Suppressor macrophage (primary cell): ENCODE results near the gene CYP4B1.

ENCODE experiments used
- DNase-seq, 4 experiments: peaks; one replicate each; pipeline ENCODE4 v3.0.0-alpha.2; 2020 to 2022

Gene CYP4B1

DNA sequence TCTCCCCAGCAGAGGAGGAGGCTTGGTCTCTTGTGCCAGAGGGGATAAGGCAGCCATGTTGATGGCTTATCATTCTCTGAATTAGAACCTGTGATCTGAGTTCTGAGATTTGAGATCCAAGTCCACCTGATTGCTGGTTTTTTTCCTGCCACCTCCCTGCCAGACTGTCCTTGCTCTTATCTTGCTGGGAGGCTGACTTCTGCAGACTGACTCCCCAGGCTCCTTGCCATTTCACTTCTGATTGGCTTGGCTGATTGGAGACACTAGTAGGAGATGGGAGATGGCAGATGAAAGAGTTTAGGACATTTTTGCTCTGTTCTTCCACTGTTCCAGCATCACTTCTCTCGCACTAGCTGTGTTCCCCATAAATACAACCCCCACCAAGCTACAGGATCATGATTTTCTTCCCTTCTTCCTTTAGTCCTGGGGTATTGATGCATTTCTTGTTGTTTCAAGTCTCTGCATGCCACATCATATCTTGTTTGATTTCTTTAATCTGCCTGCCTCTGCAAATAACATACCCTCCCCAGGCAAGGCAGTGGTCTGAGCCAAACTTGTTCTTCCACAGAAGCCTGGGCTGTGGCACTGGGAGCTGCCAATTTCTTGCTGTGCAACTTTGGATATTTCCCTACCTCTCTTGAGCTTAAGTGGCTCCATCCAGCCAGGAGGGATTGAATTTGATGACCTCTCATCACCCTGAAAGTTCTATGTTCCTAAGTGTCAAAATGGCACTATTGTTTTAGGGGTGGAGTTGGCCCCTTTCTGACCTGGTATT, 963 bp upstream of the CYP4B1 start:
- no peak for DNase-seq

DNA sequence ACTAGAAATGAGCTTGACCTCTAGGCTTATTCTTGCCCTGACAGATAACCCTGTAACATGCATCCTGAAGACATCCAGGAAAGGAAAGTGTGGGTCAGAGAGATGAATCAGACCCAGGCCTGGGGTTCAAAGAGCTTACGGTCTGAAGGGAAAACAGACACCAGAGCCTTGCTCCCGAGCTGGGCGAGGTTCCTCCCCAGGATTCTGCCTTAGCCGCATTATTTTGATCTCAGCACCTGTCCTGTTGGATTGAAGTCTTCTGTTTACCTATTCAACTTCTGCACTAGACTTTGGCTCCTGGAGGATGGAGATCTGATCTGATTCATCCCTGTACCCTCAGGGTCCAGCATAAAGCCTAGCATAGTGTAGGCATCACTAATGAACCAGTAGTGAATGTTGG, 1.9 kb downstream of the CYP4B1 start:
- DNase-seq, result no peak

DNA sequence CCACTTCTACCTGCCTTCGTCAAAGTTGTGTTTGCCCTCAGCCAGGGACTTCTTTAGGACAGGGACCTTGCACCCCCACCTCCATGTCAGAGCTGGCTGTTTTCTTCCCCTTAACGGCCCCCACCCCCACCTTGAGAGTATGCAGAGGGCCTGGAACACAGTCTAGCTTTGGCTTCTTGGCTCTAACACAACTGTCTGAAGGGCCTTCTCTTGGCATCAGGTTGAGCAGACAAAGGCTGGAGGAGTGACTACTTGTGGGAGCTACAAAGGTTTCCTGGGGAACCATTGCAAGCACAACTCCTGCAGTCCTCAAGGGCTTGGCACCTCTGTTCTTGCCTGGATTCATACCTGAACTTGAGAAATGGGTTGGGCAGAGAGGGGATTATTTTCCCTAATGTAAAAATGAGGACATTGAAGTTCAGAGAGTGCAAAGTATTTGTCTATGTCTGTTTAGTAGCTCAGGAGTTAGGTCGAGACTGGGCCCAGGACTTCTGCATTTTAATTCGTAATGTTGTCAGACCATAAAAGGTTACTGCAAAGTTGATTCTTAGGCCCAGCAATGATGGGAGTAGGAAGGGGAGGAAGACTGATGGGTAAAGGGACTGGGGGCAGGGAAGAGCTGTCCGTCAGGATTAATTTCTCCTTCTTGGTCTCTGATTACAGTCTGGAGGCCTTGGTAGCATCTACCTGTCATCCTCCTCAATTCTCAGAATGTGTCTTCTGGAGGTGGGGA, 2.6 kb downstream of the CYP4B1 start:
- DNase-seq, result no peak

DNA sequence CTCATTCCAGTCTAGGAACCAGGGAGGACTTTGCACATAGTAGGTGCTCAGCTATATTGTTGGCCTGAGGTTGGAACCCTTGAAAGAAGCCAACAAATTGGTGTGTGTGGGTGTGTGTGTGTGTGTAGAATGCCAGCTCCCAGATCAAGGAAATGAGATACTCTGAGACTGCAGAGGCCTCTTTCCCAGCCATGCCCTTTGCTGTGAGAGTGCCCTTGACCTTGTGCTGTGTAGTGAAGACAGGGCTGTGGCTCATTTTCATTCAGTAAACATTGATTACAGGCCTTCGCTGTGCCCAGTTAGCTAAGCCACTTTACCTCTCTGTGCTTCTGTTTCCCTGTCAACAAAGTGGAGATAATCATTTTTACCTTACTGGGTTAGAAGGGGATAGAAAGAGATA, 3.2 kb downstream of the CYP4B1 start:
- DNase-seq, result no peak

DNA sequence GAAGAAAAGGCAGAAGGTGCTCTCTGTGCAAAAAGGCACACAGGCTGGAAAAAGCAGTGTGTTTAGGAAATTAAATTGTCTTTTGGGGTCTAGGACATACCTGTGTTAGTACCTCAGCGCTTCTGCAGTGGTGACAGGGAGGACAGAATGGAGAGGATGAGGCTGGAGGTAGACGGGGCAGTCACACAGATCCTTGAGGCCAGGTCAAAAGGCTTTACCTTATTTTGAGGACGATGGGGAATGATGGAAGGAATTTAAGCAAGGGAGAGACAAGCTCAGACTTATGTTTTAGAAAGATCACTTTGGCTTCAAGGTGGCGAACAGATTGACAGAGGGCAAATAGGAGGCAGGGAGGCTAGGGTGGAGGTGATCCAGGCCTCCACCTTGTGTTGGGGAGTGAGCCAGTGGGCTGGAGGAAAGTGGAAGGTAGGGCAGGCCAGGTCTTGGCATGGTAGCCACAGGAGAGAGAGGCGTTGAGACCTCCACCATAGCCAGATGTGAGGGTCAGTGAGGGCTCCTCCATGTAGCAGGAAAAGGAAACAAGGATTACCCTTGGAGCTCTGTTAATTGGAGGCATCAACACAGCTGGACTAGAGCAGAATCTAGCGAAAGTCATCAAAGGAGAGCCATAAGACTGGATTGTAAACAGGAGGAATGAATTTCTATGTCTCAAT, 4.2 kb downstream of the CYP4B1 start:
- no peak for DNase-seq

DNA sequence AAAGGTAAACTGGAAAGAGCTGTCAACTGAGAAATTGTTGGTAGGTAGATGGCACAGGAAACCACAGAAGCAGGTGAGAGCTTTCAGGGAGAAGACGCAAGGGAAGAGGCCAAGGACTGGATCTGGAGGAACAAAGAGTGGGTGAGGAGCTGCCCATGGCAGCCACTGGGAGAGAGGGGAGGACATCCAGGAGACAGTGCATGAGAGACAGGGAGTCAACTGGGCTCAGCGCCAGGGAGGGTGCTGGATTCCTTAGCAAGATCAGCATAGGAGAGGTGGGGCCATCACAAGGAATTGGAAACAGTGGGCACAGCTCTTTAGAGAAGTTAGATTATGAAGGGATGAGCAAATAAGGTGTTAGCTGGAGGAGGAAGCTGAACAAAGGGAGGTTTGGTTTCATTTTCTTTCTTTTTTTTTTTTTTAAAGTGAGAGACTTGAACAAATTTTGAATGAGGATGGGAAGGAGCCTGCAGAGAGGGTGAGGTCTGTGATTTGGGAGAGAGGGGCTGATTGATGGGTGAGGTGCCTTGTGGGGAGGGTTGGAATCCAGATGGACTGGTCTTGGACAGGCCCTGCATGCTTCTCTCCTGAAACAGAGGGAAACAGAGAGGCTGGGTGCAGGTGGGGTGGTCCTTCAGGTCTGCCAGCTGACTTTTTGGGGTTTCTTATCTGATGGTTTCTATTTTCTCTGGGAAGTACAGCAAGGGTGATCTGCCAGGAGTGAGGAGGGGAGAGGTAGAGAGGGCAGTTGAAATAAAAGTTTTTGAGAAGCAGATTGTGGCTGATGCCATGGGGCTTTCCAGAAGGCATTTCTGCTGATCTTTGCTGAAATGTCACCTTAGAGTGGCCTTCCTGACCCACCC, 5.4 kb downstream of the CYP4B1 start:
- no peak for DNase-seq

DNA sequence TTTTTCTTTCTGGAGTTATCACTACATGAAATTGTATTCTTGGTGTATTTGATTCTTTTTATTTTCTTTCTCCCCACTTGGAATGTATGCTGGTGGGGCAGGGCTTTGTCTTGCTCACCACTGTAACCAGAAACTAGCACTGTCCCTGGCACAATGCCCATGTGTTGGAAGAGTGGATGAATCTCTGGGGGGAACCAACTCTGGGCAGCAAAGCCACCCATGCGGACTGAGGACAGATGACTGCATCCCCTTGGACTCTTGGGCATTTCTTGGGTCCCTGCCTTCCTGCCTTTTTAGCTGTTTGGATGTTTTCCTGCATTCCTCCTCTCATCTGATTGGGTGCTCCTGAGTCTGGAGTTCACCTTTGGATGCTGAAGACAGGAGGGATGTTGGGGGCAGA, 6.1 kb downstream of the CYP4B1 start:
- DNase-seq, result no peak

DNA sequence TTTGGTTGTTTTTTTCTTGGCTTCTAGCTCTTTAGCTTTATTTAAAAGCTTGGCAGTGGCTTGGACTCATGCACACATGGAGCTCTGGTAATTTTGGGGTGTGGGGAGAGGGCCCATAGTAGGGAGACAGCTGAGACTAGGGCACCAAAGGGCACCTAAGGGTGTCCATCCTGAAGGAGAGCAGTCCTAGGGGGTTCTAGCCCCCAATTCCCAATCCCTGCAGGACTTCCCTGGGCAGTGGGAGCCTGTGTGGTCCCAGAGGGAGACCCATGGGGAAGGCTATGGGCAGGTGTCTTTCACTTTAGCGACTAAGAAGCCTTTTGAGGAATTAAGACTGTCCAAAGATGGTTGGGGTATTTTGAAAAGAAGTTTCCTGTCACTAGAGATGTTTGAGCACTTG, 6.9 kb downstream of the CYP4B1 start:
- DNase-seq, result no peak

DNA sequence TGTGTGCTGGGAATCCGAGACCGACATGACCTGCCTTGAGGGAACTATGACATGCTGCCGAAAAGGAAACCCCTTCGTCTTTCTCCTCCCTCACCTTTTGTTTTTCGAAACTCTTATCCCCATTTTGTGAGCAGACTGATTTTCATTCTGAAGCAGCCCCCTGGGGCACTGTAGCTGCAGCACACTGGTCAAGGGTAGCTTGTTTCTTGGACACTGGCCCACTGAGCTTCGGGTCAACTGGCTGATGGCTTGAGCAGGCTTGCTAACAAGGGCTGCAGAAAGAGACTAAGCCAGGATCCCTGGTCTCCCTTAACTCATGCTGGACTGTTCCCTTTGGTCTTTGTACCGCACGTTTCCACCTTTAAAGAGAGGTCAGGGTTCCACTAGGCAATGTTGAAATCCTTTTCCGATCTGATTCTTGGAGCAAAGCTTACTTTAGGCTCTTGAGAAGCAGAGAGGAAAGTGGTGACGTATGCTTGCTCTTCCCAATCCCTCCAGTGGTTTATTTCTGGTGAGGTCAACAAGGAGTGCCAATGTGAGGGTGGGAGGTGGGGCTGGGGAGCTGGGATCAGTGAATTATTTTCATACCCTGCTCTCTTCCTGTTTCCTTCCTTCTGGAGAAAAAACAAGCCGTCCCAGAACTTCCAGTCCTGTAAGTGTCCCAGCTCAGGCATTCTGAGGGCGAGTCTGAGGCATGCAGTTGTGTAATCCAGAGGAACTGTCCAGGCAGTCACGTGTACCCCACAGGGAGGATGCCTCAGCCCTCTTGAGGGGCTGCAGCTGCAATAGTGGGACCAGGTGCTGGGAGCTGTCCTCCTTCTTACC, 7.6 kb downstream of the CYP4B1 start:
- DNase-seq, result peak in 1 of 4 experiments; percentile 5

DNA sequence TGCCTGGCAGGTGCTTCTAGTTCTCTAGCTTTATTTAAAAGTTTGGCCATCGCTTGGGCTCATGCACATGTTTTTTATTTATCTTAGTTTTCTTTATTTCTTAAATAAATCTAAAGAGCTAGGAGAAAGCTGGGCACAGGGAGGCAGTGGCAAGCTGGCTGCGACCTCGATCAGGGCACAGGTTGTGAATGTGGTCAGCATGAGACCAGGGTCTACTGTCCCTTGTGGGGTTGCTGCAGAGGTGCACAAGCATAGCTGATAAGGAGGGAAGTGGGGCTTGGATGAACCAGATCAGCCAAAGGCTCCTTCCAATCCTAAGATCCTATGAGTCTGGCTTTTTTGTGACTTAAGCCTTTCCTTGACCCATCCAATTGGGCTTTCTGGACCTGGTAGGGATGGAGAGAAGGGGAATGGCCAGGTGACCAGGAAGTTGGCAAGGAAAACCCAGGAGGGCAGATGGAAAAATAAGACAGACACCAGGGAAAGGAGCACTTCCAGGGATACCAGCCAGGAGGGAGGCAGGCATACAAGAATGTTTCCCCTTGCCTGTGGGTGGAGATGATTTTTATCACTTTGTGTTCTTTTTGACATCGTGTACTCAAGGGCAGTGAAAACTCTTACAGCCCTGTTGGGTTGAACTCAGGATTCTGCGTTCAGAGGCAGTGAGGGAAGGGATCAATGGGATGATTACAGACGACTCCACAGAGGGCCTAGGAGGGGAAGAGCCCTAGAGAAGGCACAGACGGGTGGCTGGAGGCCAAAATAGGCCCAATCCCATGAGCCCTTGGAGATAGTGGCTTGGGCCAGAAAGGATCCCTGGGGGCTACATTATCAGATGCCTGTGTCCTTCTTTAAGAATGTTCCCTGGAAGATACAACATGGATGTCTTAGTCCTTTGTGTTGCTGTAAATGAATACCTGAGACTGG, 8.5 kb downstream of the CYP4B1 start:
- DNase-seq, result no peak

DNA sequence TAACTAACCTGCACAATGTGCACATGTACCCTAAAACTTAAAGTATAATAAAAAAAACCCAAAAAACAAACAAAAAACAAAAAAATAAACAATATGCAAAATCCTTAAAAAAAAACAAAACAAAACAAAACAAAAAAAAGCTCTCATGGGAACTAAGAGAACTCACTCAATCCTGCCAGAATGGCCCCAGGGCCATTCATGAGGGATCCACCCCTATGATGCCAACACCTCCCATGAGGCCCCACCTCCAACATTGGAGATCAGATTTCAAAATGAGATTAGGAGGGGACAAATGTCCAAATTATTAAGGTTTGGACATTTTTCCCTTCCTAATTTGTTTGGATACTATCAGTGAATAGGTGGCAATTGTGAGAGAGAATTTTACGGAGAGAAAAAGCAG, 10.2 kb downstream of the CYP4B1 start:
- DNase-seq, result no peak

DNA sequence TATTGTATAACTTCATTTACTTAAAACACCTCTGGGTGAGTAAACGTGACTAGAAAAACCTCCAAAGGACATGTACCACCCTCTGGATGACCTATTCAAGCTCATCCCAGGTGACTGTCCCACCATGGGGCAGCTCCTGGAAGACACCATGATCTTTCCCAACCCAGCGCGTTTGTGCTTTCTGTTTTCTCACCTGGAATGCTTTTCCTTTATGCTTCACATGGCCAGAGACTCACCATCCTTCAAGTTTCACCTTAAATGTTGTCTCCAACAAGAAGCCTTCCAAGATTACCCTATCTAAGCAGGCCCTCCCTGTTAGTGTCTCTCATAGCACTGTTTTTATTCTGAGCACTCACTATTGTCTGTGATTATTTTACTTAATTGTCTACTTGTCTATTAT, 11.1 kb downstream of the CYP4B1 start:
- DNase-seq, result no peak

DNA sequence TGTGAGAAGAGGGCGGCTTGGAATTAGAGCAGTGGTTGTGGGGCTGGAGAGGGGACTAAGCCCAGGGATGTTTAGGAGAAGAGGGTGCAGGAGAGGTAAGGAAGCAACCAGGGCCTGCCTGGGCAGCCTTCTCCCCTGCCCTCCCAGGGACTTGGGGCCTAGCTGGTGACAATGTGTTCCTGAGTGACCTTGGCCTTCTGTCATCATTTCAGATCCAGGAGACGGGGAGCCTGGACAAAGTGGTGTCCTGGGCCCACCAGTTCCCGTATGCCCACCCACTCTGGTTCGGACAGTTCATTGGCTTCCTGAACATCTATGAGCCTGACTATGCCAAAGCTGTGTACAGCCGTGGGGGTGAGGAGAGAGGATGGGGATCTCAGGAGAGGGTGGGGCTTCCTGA, 11.8 kb downstream of the CYP4B1 start:
- DNase-seq, result no peak

DNA sequence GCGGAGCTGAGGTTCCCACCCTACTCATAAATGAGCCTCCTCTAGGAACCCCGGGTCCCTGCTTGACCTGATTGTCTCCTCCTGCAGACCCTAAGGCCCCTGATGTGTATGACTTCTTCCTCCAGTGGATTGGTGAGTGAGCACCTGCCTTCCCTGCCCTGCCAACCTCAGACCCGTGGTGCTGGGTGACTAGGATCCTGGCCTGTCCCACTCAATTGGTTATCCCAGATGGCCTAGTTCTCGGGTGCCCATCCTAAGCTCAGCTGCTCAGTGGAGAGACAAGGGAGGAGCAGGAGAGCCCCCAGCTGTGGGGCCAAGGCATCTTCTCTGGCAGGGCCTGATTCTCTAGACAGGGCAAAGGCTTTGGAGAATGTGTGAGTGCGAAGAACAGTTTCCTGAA, 12.2 kb downstream of the CYP4B1 start:
- no peak for DNase-seq

DNA sequence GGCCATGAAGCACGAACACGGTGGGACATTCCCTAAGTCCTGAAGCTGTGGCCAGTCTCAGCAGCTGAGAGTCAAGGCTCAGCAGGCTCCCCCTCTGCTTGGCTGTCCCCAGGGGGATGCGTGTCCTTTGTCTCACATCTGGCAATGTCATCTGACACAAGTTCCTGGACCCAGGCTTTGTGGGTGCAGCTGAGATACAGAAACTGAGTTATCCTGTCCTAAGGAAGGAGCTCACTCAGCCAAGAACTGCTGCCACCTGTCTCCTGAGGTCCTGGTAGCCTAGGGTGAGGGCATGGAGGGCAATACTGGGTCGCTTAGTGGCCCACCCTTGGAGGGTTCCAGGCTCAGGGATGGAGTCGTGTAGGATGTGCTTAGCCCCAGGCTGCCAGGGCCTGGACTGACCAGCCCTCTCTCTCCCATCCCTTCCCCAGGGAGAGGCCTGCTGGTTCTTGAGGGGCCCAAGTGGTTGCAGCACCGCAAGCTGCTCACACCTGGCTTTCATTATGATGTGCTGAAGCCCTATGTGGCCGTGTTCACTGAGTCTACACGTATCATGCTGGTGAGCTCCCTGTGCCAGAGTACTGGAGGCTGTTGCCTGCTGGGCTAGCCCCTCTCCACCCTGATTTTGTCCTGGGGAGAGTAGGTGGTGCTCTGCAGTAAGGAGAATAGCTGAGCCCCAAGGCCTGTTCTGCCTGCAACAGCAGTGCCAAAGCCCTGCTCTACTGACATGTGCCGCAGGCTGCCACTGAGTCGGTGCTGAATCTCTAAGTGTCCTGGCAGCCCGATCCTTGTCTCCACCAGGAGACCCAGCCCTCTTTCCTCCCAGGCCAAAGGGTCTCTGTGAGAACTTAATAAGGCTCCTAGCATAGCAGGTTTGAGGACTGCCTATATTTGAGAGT, 13.5 kb downstream of the CYP4B1 start:
- no peak for DNase-seq

DNA sequence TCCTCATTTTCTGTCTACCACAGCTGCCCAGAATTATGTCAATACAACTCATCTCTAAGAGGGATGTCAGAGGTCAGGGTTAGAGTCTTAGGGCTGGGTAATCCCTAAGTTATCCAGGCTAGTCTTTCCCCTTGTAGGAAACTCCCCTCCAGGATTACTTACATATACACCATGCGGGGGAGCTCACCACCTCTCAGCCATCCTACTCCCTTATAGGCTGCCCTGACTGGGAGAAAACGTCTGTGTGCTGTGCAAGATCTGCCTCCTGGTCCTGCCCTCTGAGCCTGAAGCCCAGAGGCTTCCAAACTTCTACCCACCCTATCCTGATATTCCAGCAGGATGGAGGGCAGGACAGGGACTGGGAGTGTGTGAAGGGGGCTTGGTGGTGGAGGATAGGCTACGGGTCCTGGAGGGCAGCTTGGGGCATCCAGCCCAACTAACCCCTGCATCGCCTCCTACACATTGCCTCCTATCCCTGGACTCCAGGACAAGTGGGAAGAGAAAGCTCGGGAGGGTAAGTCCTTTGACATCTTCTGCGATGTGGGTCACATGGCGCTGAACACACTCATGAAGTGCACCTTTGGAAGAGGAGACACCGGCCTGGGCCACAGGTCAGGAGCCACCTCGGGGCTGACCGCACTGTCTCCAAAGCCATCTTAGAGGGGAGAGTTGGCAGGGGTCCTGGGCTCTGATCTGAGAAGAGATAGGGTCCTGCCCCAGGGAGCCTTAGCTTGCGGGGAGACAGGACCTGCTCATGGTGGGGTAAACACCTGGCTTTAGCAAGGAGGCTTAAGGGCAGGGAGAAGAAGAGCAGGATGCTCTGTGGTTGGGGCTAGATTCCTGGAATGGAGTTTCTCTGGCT, 14.4 kb downstream of the CYP4B1 start:
- no peak for DNase-seq

DNA sequence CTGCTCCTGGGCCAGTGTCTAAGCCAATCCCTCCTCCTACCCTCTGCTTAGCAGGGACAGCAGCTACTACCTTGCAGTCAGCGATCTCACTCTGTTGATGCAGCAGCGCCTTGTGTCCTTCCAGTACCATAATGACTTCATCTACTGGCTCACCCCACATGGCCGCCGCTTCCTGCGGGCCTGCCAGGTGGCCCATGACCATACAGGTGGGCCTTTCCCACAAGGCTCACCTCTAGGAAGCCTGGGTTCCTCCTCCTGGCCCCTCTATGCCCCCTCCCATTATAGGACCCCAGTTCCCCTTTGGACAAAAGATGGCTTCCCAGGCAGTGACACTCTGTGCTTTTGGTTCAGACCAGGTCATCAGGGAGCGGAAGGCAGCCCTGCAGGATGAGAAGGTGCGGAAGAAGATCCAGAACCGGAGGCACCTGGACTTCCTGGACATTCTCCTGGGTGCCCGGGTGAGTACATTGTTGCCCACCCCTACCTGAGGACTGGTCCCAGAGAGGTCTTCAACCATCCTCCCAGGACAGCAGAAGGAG, 15.1 kb downstream of the CYP4B1 start:
- DNase-seq, result no peak

DNA sequence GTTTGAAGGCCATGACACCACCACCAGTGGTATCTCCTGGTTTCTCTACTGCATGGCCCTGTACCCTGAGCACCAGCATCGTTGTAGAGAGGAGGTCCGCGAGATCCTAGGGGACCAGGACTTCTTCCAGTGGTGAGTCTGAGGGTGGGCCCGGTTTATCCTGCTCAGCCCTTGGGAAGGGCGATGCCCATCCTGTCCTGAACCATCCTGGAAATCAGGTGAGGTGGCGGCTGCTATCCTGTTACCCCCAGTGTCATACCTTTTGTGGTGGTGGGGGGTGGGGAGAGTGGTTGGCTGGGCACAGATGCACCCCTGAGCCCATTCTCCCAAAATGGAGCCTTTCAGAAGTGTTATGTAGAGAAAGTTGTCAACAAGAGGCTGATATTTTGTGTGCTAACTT, 16.3 kb downstream of the CYP4B1 start:
- DNase-seq, result no peak
